Stomach (tissue), 9 donors: ENCODE measurements around the gene GABBR2. TPM values are rescaled to one million over a fixed set of nuclear protein-coding genes. Genes with fewer than 3 reads are reported as not detected.

Source experiments
- DNase-seq, 2 donors: peaks; one replicate each; pipeline versions ENCODE4 v3.0.0 to v3.0.0-alpha.2; 2013 to 2019
- H3K27ac ChIP-seq, 5 donors: fragments of 200-600 bp in 4 of 5; sonication (generic) in 4 of 5; one replicate each; pipeline ENCODE4 v1.5.1; 2013 to 2019; ENCODE audit warnings: mild to moderate bottlenecking in 1 of 5, moderate library complexity in 1 of 5
- H3K27me3 ChIP-seq, 3 donors: fragments of 200-600 bp; sonication (generic); one replicate each; pipeline ENCODE4 v1.5.1; 2017 to 2019; ENCODE audit warnings: mixed run types in 1 of 3
- H3K36me3 ChIP-seq, 4 donors: fragments of 200-600 bp; sonication (generic); 1 replicate in 3 of 4; 2 replicates in 1 of 4; pipeline ENCODE4 v1.5.1; 2016 to 2019
- H3K4me1 ChIP-seq, 4 donors: fragments of 200-600 bp; sonication (generic); one replicate each; pipeline ENCODE4 v1.5.1; 2016 to 2019
- H3K4me3 ChIP-seq, 4 donors: fragments of 200-600 bp; sonication (generic) in 3 of 4; one replicate each; pipeline ENCODE4 v1.5.1; 2016 to 2019; ENCODE audit warnings: mild to moderate bottlenecking in 1 of 4
- H3K9me3 ChIP-seq, 4 donors: fragments of 200-600 bp; sonication (generic); one replicate each; pipeline ENCODE4 v1.5.1; 2016 to 2019
- CTCF ChIP-seq, 7 experiments: fragments of 450-650 bp in 4 of 7; fragments of 200-600 bp in 3 of 7; sonication (generic) in 3 of 7; IDR thresholded peaks; one replicate each; pipeline ENCODE4 v1.5.1; 2016 to 2019; ENCODE audit warnings: antibody characterized with exemption in 7 of 7, control low read depth in 2 of 7, mild to moderate bottlenecking in 1 of 7
- EP300 ChIP-seq: sonication (generic); formaldehyde crosslinking; IDR thresholded peaks from one replicate; pipeline ENCODE4 v1.6.1; 2017; ENCODE audit warnings: antibody characterized with exemption
- POLR2A ChIP-seq, 4 donors: fragments of 450-650 bp; IDR thresholded peaks; one replicate each; pipeline ENCODE4 v1.6.1; 2016; ENCODE audit warnings: antibody characterized with exemption in 4 of 4, control low read depth in 2 of 4, mild to moderate bottlenecking in 1 of 4, moderate library complexity in 1 of 4
- POLR2AphosphoS5 ChIP-seq, 3 donors: sonication (generic); formaldehyde crosslinking; IDR thresholded peaks; one replicate each; pipeline ENCODE4 v1.6.1; 2016; ENCODE audit warnings: antibody characterized with exemption in 3 of 3
- WGBS, 5 donors: extraction: QIAGEN DNeasy Blood & Tissue Kit in 3 of 5; methylation state at CpG; one replicate each; pipeline versions ENCODE4 v1.1.5 to v1.1.7; 2013 to 2018; 5-methylcytosine and 5-hydroxymethylcytosine counted together
- intact Hi-C: fragments of 100-400 bp; cut with DNase I; formaldehyde crosslinking; loops from one replicate; pipeline ENCODE4 v1.15.1; 2023; ENCODE audit warnings: low total_unique reads
- polyA plus RNA-seq, 3 donors: library from polyadenylated mRNA; stranded (reverse); fragments of 200-250 nt; gene quantifications; one replicate each; pipeline ENCODE4 v1.2.3, GENCODE V29; 2013
- total RNA-seq, 5 donors: library from RNA; depleted of rRNA; stranded (reverse); fragments of >200 nt; gene quantifications; one replicate each; pipeline versions ENCODE4 v1.1.0 to v1.2.3, GENCODE V29; 2014 to 2016
- donor health status: healthy with polysubstance abuse.
- donor health status: Bipolar disorder and iron deficiency.
- donor health status: healthy.

Gene GABBR2
- total and polyA plus RNA-seq, 8 donors: 0.06 to 0.55 (median 0.08) TPM; not detected in 5

- H3K4me3 ChIP-seq: no peak overlapping the region
- H3K36me3 ChIP-seq: no peaks in the 10 kb centered on the region
- peak in 1 of 2 donors; percentile 37 for DNase-seq
- TF ChIP-seq POLR2AphosphoS5 (IDR thresholded peaks at IDR 0.05) (no peak), CTCF (IDR thresholded peaks at IDR 0.05) (no peak), EP300 (no peak), POLR2A (IDR thresholded peaks at IDR 0.05) (no peak)
- no peaks in the 10 kb centered on the region for H3K4me1 ChIP-seq
- no peak overlapping the region for H3K27ac ChIP-seq
- H3K27me3 ChIP-seq: no peaks in the 10 kb centered on the region
- intact Hi-C loops: no loop called here
- H3K9me3 ChIP-seq: no peaks in the 10 kb centered on the region
- WGBS, 5 donors: 62 to 68% (median 66%) methylated on average over 4 of the region's 4 CpGs
Measured at GRCh38 chr9:98667005-98667640, 41.6 kb downstream of the GABBR2 start.

GRCh38 chr9:98665501-98665900 is 43.2 kb downstream of the GABBR2 start:
- no peak for DNase-seq
- H3K27ac ChIP-seq: no peak overlapping the region
- no peaks in the 10 kb centered on the region for H3K27me3 ChIP-seq
- WGBS, 5 donors: 69 to 100% (median 75%) methylated on average over 1 to 4 of the region's 4 CpGs
- no peaks in the 10 kb centered on the region for H3K36me3 ChIP-seq
- TF ChIP-seq POLR2AphosphoS5 (IDR thresholded peaks at IDR 0.05) (no peak), EP300 (no peak), CTCF (IDR thresholded peaks at IDR 0.05) (no peak), POLR2A (IDR thresholded peaks at IDR 0.05) (no peak)
- no peak overlapping the region for H3K4me3 ChIP-seq
- H3K9me3 ChIP-seq: no peaks in the 10 kb centered on the region
- intact Hi-C loops: no loop called here
- H3K4me1 ChIP-seq: no peaks in the 10 kb centered on the region

GRCh38 chr9:98660541-98660940 is 48.2 kb downstream of the GABBR2 start:
- no peaks in the 10 kb centered on the region for H3K9me3 ChIP-seq
- H3K4me3 ChIP-seq: no peak overlapping the region
- H3K27ac ChIP-seq: no peak overlapping the region
- H3K4me1 ChIP-seq: no peaks in the 10 kb centered on the region
- DNase-seq: no peak
- 48 to 65% (median 60%) methylated on average over 4 of the region's 4 CpGs for WGBS, 5 donors
- TF ChIP-seq EP300 (no peak), CTCF (IDR thresholded peaks at IDR 0.05) (no peak), POLR2AphosphoS5 (IDR thresholded peaks at IDR 0.05) (no peak), POLR2A (IDR thresholded peaks at IDR 0.05) (no peak)
- no peaks in the 10 kb centered on the region for H3K27me3 ChIP-seq
- intact Hi-C loops: no loop called here
- H3K36me3 ChIP-seq: no peaks in the 10 kb centered on the region

GRCh38 chr9:98658951-98659351 is 49.8 kb downstream of the GABBR2 start:
- 20 to 38% (median 29%) methylated on average over 1 of the region's 1 CpG for WGBS, 5 donors
- Histone ChIP-seq H3K4me3 (no peak overlapping the region), H3K36me3 (no peaks in the 10 kb centered on the region), H3K27me3 (no peaks in the 10 kb centered on the region), H3K9me3 (no peaks in the 10 kb centered on the region), H3K27ac (no peak overlapping the region), H3K4me1 (no peaks in the 10 kb centered on the region)
- DNase-seq: peak in 1 of 2 donors; percentile 68
- intact Hi-C loops: no loop called here
- no peak for TF ChIP-seq POLR2AphosphoS5 (IDR thresholded peaks at IDR 0.05)
- TF ChIP-seq POLR2A (IDR thresholded peaks at IDR 0.05): no peak
- no peak for TF ChIP-seq EP300
- no peak for TF ChIP-seq CTCF (IDR thresholded peaks at IDR 0.05)
